ENCODE measurements around the gene C21orf58. TPM values are rescaled to one million over a fixed set of nuclear protein-coding genes. Genes with fewer than 3 reads are reported as not detected.
"Not testable (repeated sequence)": the region's sequence is repeated elsewhere in the genome, so short reads cannot be mapped to it uniquely, and the experiment has no call there.

Gene C21orf58
- total RNA-seq, 1 experiment from 2014 or later: 4.4 TPM

DNA sequence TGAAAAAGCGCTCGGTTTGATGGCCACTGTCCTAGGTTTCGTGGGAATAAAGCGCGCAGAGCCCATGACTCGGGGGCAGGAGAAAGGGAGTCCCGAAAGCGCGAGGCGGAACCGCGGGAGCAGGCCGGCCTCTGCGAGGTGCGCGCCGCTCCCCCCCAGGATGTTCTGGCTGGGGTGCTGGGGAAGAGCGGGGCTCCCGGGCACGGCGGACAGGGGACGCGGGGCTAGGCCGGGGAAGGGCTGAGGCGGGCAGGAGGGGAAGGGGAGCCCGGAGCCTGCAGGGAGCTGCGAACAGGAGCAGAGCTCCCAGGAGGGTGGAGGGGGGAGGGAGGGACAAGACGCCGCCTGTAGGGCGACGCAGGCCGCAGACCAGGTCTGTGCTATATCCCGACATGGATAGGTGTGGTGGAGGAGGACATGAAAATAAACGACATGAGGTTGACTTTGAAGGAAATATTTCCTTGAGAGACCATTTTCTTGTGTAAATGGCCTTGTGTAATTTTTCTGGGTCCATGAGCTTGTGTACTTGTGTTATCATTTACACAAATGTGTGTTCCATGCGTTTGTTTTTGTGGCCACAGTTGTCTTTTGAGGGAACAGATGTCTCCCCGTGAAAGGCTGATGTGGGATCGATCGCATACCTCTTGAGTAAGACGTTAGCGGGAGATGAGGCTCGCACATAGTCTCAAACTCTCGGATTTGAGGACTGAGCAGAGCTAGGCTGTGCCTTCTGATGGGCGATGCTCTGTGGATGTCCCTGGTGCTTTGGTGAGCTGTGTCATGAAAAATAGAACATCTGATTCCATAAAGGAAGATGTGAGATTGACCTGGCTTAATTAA is 1.6 kb upstream of the C21orf58 start:
- DNase-seq (ENCODE audit: extremely low read depth, low read depth): peak; percentile 33

DNA sequence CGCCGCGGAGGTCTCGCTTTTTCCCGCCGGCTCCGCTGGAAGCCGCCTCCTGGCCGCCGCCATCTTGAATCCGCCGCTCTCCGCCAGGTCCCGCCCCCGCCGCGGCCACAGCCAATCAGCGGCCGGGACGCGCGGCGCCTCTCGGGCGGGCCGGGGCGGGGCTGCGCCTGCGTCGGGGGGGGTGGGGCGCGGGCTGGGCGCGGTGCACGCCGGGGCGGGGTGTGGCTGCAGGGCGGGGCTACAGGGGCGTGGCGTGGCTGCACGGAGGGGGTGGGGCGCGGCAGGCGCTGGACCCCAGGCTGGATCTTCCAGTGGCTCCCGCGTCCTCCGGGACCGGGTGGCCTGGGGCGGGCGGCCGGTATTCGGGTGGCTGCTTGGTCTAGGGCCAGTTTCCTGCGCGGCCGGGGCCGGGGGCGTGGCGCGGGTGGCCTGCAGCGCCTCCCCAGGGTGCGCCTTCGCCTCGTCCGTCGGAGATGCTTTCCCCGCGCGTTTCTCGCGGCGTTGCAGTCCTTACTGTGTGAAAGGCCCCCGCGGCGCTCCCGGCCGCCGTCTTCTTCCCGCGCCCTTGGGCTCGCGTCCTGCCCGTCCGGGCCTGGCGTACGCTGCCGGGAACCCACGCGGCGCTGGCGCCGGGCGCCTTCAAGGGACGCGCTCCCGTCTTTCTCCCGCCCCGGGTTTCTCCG is 861 bp upstream of the C21orf58 start:
- DNase-seq (ENCODE audit: extremely low read depth, low read depth): peak; percentile 70

DNA sequence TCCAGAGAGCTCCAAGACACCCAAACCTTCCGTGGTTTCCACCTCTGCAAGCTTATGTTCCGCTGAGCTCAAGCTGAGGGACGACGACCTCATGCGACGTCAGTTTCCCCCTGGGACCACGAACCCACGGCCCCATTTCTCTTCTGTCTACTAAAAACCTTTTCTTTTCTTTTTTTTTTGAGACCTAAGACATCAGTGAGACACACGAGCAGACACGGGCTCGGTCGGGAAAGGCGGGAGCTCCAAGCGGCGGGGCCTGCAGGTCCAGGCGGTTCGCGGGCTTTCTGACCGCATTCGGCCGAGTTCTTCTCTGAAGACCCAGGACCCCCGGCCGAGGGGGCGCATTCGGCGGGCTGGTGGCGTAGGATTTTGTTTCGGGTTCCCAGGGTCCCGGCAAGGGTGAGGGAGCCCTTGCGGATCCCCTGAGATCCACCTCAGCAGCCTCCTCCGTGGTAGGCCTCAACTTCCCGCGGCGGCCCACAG is 402 bp downstream of the C21orf58 start:
- DNase-seq (ENCODE audit: extremely low read depth, low read depth): no peak

DNA sequence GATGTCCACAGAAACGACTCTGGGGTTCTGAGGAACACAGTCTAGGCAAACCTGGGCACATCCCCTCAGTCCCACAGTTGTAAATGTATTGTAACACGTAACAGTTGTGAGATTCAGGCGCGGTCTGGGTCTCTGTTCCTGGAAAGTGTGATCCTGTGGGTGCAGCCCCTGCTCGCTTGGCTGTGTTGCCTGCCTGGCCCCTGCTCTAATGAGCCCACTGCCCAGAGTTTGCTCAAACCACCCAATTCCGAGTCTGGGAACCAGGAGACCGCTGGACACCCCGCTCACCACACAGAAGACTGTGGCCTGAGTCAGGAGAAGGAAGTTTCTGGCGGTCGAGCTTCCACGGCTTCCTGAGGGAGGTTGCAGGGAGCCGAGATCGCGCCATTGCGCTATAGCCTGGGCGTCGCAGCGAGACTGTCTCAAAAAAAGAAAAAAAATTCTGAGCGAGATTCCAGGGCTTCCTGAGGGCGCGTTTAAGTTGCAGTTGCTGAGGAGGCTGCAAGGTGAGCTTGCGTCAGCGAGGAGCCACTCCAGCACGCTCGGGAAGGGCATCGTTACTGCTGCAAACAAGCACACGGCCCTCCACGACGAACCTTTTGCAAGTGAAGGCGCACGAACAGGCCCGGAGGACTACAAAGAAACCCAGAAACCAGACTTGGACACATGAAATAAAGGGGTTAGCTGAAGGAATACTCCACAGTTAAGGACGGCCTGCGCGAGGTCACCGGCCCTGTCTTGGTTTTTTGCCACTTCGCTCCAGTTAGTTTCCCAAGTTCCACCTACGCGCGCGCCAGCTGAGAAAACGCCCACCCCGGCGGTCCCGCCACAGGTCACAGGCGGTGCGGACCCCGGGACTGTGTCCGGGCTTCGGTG is 1.1 kb downstream of the C21orf58 start:
- no peak for DNase-seq (ENCODE audit: extremely low read depth, low read depth)

DNA sequence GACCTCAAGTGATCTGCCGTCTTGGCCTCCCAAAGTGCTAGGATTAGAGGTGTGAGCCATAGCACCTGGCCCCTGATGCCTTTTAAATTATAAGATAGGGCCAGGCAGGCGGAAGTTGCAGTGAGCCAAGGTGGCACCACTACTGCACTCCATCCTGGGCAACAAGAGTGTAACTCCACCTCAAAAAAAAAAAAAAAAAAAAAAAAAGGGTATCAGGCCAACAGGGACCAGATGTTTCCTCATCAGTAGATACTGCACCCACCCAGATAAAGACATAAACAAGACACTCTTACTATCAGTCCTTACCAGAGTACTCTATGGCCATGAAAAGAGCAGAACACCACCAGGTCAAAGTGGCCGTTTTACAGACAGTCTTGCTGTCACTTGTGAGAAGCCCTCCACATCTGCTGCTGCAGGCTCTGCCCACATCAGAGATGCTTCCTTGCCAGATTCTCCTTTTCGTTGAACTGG is 3.3 kb downstream of the C21orf58 start:
- DNase-seq (ENCODE audit: extremely low read depth, low read depth): no peak

DNA sequence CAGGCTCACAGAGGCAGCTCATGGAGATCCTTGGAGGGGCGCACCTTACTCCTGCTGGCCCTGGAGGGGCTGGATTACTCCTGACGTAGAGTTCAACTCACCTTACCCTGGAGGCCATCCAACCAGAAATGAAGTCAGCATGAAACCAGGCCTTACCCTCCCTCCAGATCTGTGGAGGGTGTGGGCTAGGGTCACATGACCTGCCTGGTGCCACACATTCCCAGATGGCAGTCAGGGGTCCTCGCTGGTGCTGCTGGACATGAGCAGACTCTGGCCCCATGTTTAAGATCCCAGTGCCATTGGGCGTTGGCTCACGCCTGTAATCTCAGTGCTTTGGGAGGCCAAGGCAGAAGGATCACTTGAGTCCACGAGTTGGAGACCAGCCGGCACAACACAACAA is 4.5 kb downstream of the C21orf58 start:
- DNase-seq (ENCODE audit: extremely low read depth, low read depth): no peak

DNA sequence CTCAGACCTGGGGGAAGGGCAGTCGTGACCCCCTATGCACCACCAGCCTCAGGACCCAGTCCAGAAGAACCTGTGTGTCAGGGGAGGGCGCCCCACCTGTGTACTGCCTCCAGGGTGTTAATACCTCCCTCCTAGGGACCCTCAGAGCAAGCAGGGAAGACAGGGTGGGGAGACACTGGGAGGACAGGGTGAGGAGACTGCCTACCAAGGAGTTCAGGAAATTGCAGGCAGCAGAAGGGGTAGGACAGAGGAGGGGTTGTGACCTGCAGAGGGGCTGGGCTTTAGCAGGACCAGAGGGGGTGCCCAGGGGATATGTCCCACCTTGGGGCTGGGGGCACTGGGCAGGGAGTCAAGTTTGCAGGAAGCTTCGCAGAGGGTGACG is 5.2 kb downstream of the C21orf58 start:
- DNase-seq (ENCODE audit: extremely low read depth, low read depth): no peak

DNA sequence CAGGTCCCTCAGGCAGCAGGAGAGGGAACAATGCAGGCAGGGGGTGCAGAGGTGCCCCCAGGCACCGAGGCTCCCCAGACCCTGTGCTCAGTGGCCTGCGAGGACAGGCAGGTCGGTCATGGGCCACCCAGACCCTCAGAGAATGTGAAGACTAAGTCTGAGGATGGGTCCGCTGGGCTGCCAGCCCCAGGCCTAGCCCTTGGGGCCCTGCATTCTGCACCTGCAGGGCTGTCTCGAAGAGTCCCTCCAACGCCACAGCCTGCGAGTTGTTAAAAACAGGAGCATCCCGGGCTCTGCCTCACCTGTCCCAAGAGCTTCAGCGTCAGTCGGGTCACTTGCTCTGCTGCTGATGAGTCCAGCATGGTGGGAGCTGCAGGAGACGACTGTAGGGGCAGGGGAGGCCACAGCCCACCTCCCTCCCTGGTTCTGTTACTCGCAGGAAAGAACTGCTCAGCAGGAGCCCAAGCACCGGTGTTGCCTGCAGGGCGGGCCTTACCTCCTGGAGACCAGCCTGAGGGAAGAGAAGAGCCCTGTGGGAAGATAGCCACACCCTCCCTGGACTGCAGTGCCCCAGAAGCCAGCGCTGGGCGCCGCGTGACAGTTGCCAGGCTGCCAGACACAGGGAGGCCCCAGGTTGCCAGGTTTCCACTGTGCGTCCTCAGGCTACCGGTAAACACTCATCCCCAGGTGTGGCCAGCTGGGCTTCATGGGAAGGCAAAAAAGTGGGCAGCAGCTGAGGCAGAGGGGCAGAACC is 5.8 kb downstream of the C21orf58 start:
- DNase-seq (ENCODE audit: extremely low read depth, low read depth): no peak

DNA sequence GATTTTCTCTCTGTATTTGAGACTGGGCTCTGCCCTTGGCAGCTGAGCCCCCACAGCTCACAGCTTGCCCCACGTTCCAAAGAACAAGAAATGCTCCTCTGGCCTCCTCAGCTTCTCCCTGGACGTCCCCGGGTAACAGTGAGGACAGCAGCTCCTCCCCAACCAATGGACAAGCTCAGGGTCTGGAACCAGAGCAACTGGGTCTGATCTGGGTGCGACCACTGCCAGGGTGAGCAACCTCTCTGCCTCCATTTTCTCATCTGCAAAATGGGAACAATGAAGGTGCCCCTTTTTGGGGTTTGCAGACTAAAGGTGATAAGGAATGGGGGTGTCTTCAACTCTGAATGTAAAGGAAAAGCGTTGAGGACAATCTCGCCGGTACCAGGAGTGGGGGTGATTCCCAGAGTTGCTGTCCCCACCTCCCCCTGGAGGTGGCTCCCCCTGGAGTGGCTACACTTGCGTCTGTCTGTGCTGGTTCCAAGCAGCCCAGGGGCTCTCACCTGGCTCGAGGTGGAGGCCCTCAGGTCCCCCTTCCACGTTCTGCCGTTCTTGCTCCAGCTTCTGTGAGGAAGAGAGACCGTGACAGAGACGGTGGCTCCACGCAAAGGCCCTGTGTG is 6.9 kb downstream of the C21orf58 start:
- DNase-seq (ENCODE audit: extremely low read depth, low read depth): no peak

DNA sequence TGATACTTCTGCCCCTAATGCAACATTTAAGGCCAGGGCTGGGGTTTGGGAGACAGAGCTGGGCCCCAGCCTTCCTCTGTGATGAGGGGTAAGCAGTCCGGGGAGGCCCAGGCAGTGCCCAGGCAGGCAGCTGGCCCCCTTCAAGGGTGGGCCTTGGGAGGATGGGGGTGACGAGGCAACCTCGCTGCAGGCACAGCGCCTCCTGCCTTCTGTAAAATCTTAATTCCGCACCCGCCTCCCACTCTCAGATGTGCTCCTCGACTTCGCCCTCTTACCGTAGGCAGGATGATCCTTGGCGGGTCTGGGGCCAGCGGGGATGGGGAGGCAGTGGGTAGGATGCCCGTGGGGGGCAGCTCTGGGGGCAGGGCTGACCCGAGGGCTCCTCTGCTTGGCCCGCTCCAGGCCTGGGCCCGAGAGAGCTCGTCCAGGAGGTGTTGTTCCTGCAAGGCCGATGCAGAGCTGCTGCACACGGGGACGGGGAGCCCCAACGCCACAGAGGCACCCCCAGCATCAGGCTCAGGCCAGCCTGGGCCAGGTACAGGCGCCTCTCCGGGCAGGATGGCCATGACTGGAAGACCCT is 9.1 kb downstream of the C21orf58 start:
- DNase-seq (ENCODE audit: extremely low read depth, low read depth): no peak

DNA sequence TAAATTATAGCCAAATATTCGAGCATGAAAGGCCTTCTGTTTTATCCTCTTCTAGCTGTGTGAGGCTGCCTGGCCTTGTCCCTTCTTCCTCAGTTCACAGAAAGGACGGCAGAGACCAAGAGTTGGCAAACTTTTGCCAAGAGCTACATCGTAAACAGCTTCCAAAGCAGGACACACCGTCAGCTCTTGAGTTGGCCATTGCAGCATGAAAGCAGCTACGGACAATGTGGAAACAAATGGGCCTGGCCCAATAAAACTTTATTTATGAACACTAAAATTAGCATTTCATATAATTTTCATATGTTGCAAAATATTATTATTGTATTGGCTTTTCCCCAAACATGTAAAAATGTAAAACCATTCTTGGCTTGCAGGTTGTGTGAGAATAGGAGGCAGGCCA is 10.7 kb downstream of the C21orf58 start:
- no peak for DNase-seq (ENCODE audit: extremely low read depth, low read depth)

DNA sequence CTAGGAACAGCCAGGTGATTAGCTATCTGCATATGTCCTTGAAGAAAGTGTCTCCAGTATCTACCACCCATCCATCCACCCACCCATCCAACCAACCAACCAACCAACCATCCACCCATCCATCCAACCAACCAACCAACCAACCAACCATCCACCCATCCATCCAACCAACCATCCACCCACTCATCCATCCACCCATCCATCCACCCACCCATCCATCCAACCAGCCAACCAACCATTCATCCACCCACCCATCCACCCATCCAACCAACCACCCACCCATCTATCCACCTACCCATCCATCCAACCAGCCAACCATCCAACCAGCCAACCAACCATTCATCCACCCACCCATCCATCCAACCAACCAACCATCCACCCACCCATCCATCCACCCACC is 12.1 kb downstream of the C21orf58 start:
- no peak for DNase-seq (ENCODE audit: extremely low read depth, low read depth)

DNA sequence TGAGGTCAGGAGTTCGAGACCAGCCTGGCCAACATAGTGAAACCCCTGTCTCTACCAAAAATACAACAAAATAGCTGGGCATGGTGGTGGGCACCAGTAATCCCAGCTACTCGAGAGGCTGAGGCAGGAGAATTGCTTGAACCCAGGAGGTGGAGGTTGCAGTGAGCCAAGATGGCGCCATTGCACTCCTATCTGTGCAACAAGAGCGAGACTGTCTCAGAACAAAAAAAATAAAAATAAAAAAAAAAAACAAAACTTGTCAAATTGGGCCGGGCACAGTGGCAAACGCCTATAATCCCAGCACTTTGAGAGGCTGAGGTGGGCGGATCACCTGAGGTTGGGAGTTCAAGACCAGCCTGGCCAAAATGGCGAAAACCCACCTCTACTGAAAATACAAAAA is 13.4 kb downstream of the C21orf58 start:
- not testable (repeated sequence) for DNase-seq (ENCODE audit: extremely low read depth, low read depth)

DNA sequence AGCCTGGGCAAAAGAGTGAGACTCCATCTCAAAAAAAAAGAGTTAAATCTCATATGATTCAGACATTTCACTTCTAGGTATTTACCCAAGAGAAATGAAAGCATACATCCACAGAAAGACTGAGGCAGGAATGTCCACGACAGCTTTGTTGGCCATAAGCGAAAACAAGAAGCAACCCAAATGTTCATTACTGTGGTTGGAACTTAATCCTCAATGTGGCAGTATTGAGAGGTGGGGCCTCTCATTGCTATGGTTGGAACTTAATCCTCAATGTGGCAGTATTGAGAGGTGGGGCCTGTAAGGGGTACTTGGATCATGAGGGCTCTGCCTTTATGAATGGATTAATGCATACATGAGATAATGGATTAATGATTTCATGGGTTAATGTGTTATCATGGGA is 15.2 kb downstream of the C21orf58 start:
- no peak for DNase-seq (ENCODE audit: extremely low read depth, low read depth)

DNA sequence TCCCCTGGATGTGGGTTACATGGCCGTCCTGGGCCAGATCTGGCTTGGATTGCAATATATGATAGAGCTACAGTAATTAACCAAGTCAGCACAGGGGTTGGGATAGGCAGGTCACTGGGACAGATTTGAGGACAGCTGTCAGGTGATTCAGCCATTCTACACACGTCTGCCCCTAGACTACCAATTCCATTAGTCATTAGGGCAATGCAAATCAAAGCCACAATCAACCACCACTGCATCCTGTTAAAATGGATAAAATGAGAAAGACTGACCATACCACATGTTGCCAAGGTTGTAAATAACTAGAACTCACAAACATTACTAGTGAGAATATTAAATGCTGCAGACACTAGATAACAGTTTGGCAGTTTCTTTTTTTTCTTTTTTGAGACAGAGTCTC is 16.0 kb downstream of the C21orf58 start:
- DNase-seq (ENCODE audit: extremely low read depth, low read depth): no peak

DNA sequence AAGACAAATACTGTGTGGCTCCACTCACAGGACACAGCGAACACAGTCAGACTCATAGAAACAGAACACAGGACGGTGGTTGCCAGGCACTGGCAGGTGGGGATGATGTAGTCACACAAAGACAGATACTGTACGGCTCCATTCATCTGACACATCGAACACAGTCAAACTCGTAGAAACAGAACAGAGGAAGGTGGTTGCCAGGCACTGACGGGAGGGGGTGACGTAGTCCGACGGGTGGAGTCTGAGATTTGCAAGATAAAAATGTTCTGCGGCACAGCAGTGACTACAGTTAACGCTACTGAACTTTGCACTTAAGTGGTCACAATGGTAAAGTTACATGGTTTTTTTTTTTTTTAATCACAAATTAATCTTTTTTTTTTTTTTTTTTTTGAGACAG is 18.7 kb downstream of the C21orf58 start:
- DNase-seq (ENCODE audit: extremely low read depth, low read depth): no peak

DNA sequence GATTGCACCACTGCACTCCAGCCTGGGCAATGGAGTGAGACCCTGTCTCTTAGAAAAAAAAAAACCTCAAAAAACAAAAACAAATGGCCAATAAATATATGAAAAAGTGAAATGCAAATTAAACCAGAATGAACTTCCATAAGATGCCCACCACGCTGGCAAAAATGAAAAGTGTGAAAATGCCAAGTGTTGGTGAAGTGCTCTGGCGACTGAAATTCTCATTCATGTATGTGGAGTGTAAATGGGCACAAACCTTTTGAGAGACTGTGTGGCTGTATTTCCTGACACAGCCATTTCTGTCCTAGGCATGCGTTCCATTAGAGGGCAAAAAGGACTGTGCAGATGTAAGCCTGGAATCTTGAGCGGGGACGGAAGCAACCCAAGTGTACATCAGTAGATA is 19.2 kb downstream of the C21orf58 start:
- DNase-seq (ENCODE audit: extremely low read depth, low read depth): no peak

DNA sequence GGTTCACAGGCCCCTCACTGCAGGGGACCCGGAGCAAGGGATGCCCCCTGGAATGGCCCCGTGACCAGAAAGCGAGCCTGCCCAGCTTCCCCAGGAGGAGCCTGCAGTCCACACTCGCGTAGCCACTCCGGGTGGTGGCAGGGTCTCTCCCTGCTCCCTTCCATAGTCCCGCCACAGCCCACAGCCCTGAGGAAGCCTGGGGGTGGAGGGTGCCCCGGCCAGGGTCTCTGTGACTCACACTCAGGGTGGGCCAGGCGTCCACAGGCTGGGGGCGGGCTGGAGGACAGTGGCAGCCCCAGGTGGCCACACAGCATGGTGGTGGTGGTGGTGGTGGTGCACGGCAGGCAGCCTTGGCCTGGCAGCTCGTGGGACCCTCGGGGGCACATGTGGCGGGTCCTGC is 21.9 kb downstream of the C21orf58 start:
- DNase-seq (ENCODE audit: extremely low read depth, low read depth): no peak

DNA sequence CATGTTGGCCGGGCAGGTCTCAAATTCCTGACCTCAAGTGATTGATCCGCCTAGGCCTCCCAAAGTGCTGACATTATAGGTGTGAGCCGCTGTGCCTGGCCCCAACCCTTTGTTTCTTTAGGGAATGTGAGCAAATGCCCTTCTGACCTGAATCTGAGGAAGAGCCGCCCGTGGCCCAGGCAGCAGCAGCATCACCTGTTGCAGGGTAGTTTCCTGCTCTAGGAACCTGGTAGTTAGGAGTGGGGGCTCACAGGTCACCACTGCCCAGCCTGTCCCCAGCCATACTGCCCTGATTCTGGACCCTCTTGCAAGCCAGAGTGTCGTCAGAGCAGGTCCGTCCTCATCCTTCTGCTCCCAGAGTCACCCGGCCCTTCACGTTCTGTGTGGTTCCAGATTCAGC is 24.5 kb downstream of the C21orf58 start:
- DNase-seq (ENCODE audit: extremely low read depth, low read depth): no peak
